Esophagus squamous epithelium (tissue), 5 donors: ENCODE data around the gene ADGRE1. TPM values are rescaled to one million over a fixed set of nuclear protein-coding genes. Genes with fewer than 3 reads are reported as not detected.

Experiments used
- DNase-seq: peaks from one replicate; lab custom pipeline; 2025; lab: John Stamatoyannopoulos, UW
- H3K27ac ChIP-seq, 4 donors: fragments of 200-600 bp; sonication (generic); one replicate each; pipeline ENCODE4 v1.5.1; 2016 to 2019; ENCODE audit warnings: mild to moderate bottlenecking in 1 of 4
- H3K27me3 ChIP-seq, 4 donors: fragments of 200-600 bp; sonication (generic); 1 replicate in 3 of 4; 2 replicates in 1 of 4; pipeline versions ENCODE4 v1.5.1 to v1.6.0; 2017 to 2021; ENCODE audit warnings: antibody characterized with exemption in 1 of 4
- H3K36me3 ChIP-seq, 3 donors: fragments of 200-600 bp; sonication (generic); one replicate each; pipeline ENCODE4 v1.5.1; 2016 to 2019
- H3K4me1 ChIP-seq, 3 donors: fragments of 200-600 bp; sonication (generic); one replicate each; pipeline ENCODE4 v1.5.1; 2017 to 2019
- H3K4me3 ChIP-seq, 4 donors: fragments of 200-600 bp; sonication (generic); 1 replicate in 3 of 4; 2 replicates in 1 of 4; pipeline ENCODE4 v1.5.1; 2016 to 2019; ENCODE audit warnings: mild to moderate bottlenecking in 2 of 4, moderate library complexity in 1 of 4
- H3K9me3 ChIP-seq, 3 donors: fragments of 200-600 bp; sonication (generic); one replicate each; pipeline ENCODE4 v1.5.1; 2016 to 2019
- POLR2A ChIP-seq, 4 donors: fragments of 450-650 bp; IDR thresholded peaks; one replicate each; pipeline ENCODE4 v1.6.1; 2017; ENCODE audit warnings: antibody characterized with exemption in 4 of 4, mild to moderate bottlenecking in 4 of 4, moderate library complexity in 3 of 4
- WGBS, 2 donors: methylation state at CpG; one replicate each; pipeline ENCODE4 v1.1.5; 2018; 5-methylcytosine and 5-hydroxymethylcytosine counted together
- intact Hi-C: fragments of 100-400 bp; cut with DNase I; formaldehyde crosslinking; loops from one replicate; pipeline ENCODE4 v1.15.0; 2022
- total RNA-seq, 4 donors: library from RNA; depleted of rRNA; stranded (reverse); fragments of >200 nt; gene quantifications; one replicate each; pipeline ENCODE4 v1.1.0, GENCODE V29; 2016
- TF ChIP-seq, protein P1 (sequence below), 6 experiments: fragments of 450-650 bp in 4 of 6; fragments of 200-600 bp in 2 of 6; sonication (generic) in 2 of 6; IDR thresholded peaks; one replicate each; pipeline ENCODE4 v1.5.1; 2016 to 2019; ENCODE audit warnings: antibody characterized with exemption in 6 of 6, mild to moderate bottlenecking in 4 of 6, moderate library complexity in 4 of 6
- donor health status: DM: yes; HTN: yes; CAD: no.

ADGRE1 gene
- total RNA-seq, 4 donors from 2014 or later = 0.38 TPM; not detected in 3

DNA sequence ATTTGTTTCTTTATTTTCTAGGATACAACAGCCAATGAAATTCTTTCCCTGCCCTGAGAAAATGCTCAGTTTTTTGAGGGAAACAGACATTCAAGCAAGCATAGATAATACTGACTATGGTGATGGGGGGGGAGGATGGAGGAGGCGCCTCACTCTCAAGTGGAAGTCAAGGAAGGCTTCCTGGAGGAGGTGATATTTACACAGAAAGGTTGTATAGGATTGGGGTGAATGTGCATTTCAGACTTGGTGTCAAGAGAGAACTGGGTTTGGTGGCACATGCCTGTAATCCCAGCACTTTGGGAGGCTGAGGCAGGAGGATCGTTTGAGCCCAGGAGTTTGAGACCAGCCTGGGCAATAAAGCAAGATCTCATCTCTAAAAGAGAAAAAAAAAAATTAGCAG, 12.2 kb upstream of the ADGRE1 start:
- Histone ChIP-seq H3K36me3 (no peaks in the 10 kb centered on the region), H3K4me3 (no peak overlapping the region), H3K27ac (no peak overlapping the region), H3K27me3 (peaks cover 0 to 30% (median 0%) of the 10 kb centered on the region in 4 donors), H3K4me1 (no peaks in the 10 kb centered on the region), H3K9me3 (peaks cover 0 to 10% (median 0%) of the 10 kb centered on the region in 3 donors)
- TF ChIP-seq, protein P1, sequence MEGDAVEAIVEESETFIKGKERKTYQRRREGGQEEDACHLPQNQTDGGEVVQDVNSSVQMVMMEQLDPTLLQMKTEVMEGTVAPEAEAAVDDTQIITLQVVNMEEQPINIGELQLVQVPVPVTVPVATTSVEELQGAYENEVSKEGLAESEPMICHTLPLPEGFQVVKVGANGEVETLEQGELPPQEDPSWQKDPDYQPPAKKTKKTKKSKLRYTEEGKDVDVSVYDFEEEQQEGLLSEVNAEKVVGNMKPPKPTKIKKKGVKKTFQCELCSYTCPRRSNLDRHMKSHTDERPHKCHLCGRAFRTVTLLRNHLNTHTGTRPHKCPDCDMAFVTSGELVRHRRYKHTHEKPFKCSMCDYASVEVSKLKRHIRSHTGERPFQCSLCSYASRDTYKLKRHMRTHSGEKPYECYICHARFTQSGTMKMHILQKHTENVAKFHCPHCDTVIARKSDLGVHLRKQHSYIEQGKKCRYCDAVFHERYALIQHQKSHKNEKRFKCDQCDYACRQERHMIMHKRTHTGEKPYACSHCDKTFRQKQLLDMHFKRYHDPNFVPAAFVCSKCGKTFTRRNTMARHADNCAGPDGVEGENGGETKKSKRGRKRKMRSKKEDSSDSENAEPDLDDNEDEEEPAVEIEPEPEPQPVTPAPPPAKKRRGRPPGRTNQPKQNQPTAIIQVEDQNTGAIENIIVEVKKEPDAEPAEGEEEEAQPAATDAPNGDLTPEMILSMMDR (IDR thresholded peaks at IDR 0.05) = no peak
- TF ChIP-seq POLR2A (IDR thresholded peaks at IDR 0.05) = no peak
- WGBS, 2 donors = 72 to 85% methylated on average over 2 of the region's 2 CpGs
- no peak for DNase-seq
- intact Hi-C loops = no loop called here

DNA sequence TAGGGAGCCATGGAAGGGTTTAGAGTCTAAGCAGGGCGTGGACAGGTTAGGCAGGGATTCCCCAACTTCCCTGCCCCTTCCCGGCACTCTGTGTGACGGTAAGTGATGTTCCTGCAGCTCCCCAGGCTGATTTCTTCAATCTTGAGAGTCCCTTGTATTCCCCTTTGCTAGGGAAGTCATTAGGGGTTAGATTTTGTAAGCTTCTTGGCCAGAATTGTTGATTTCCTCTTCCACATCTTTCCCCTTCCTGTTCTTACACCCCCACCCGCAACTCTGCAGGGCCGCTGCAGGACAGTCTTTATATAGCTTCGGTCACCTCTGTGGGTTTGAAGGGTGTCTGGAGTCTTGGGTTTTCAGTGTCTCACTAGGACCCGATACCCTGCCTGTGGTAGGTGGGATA, 10.6 kb upstream of the ADGRE1 start:
- H3K27me3 ChIP-seq = peaks cover 0 to 43% (median 0%) of the 10 kb centered on the region in 4 donors
- no peaks in the 10 kb centered on the region for H3K36me3 ChIP-seq
- no peak for DNase-seq
- intact Hi-C loops = no loop called here
- peaks cover 0 to 10% (median 0%) of the 10 kb centered on the region in 3 donors for H3K9me3 ChIP-seq
- H3K4me1 ChIP-seq = no peaks in the 10 kb centered on the region
- no peak for TF ChIP-seq POLR2A (IDR thresholded peaks at IDR 0.05)
- TF ChIP-seq, protein P1 (IDR thresholded peaks at IDR 0.05) = no peak
- no peak overlapping the region for H3K4me3 ChIP-seq
- H3K27ac ChIP-seq = no peak overlapping the region
- WGBS, 2 donors = 31 to 61% methylated on average over 7 of the region's 7 CpGs

GRCh38 chr19:6877766-6878165, 9.6 kb upstream of the ADGRE1 start:
- no peak for DNase-seq
- no peak for TF ChIP-seq POLR2A (IDR thresholded peaks at IDR 0.05)
- TF ChIP-seq, protein P1 (IDR thresholded peaks at IDR 0.05) = no peak
- H3K9me3 ChIP-seq = peaks cover 0 to 10% (median 0%) of the 10 kb centered on the region in 3 donors
- no peaks in the 10 kb centered on the region for H3K4me1 ChIP-seq
- peaks cover 0 to 43% (median 0%) of the 10 kb centered on the region in 4 donors for H3K27me3 ChIP-seq
- no peak overlapping the region for H3K4me3 ChIP-seq
- H3K27ac ChIP-seq = no peak overlapping the region
- H3K36me3 ChIP-seq = no peaks in the 10 kb centered on the region
- 66 to 81% methylated on average over 4 of the region's 4 CpGs for WGBS, 2 donors
- intact Hi-C loops = no loop called here

- H3K27me3 ChIP-seq = peaks cover 0 to 16% (median 0%) of the 10 kb centered on the region in 4 donors
- intact Hi-C loops = no loop called here
- no peak overlapping the region for H3K4me3 ChIP-seq
- H3K27ac ChIP-seq = no peak overlapping the region
- DNase-seq = no peak
- no peaks in the 10 kb centered on the region for H3K4me1 ChIP-seq
- peaks cover 0 to 7% (median 6%) of the 10 kb centered on the region in 3 donors for H3K9me3 ChIP-seq
- TF ChIP-seq, protein P1 (IDR thresholded peaks at IDR 0.05) = no peak
- no peak for TF ChIP-seq POLR2A (IDR thresholded peaks at IDR 0.05)
- WGBS, 2 donors = 62 to 74% methylated on average over 4 to 5 of the region's 7 CpGs
- H3K36me3 ChIP-seq = no peaks in the 10 kb centered on the region
Measured at GRCh38 chr19:6886277-6886897, 992 bp upstream of the ADGRE1 start.

DNA sequence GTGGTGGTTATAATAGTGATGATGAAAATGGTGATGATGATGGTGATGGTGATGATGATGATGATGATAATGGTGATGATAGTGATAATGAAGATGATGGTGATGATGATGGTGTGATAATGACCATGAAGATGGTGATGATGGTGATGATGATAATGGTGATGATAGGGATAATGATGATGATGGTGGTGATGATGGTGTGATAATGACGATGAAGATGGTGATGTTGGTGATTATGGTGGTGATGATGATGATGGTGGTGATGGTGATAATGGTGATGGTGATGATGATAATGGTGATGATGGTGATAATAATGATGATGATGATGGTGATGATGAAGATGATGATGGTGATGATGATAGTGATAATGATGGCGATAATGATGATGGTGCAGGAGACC, 1.6 kb downstream of the ADGRE1 start:
- Histone ChIP-seq H3K36me3 (no peaks in the 10 kb centered on the region), H3K27ac (no peak overlapping the region), H3K27me3 (peaks cover 0 to 13% (median 0%) of the 10 kb centered on the region in 4 donors), H3K4me3 (no peak overlapping the region), H3K9me3 (peaks cover 0 to 7% (median 6%) of the 10 kb centered on the region in 3 donors), H3K4me1 (no peaks in the 10 kb centered on the region)
- no peak for TF ChIP-seq POLR2A (IDR thresholded peaks at IDR 0.05)
- TF ChIP-seq, protein P1 (IDR thresholded peaks at IDR 0.05) = no peak
- 90 to 91% methylated on average over 2 of the region's 2 CpGs for WGBS, 2 donors
- no peak for DNase-seq
- intact Hi-C loops = no loop called here
